ENCODE data around the gene BTBD9. TPM values are rescaled to one million over a fixed set of nuclear protein-coding genes. Genes with fewer than 3 reads are reported as not detected.

Gene BTBD9
- total RNA-seq, 1 donor from 2014 or later, result 10.3 TPM

GRCh38 chr6:38176797-38177751 is 462.7 kb downstream of the BTBD9 start:
- peaks cover 5% of the 10 kb centered on the region for H3K4me1 Mint-ChIP-seq (ENCODE audit: low read depth, unreplicated experiment)
- no peak overlapping the region for H3K27ac Mint-ChIP-seq (ENCODE audit: unreplicated experiment)
- Histone ChIP-seq H3K4me2 (ENCODE audit: low read length) (no peak overlapping the region), H3K27me3 (ENCODE audit: insufficient read depth, low read length) (no peaks in the 10 kb centered on the region), H3K9ac (ENCODE audit: low read length) (no peak overlapping the region), H3K4me1 (ENCODE audit: insufficient read depth, low read length) (no peaks in the 10 kb centered on the region), H3K27ac (ENCODE audit: low read depth, low read length) (no peak overlapping the region), H3K79me2 (ENCODE audit: insufficient read depth, low read length) (no peaks in the 10 kb centered on the region), H2AFZ (ENCODE audit: low read depth, low read length) (no peak overlapping the region), H4K20me1 (ENCODE audit: insufficient read depth, low read length) (no peaks in the 10 kb centered on the region), H3K36me3 (ENCODE audit: insufficient read depth, low read length) (no peaks in the 10 kb centered on the region), H3K9me3 (ENCODE audit: insufficient read depth, low read depth, low read length) (no peaks in the 10 kb centered on the region), H3K4me3 (ENCODE audit: insufficient read depth, low read depth, low read length) (no peak overlapping the region)
- H3K4me3 Mint-ChIP-seq (ENCODE audit: unreplicated experiment), result no peak overlapping the region
- no peaks in the 10 kb centered on the region for H3K27me3 Mint-ChIP-seq (ENCODE audit: low read depth, unreplicated experiment)
- TF ChIP-seq EZH2 (IDR thresholded peaks at IDR 0.05; ENCODE audit: insufficient read depth, low read length) (no peak), CTCF (IDR thresholded peaks at IDR 0.05; ENCODE audit: insufficient read depth, low read depth, low read length) (no peak)
- no peak for FAIRE-seq
- H3K9me3 Mint-ChIP-seq (ENCODE audit: unreplicated experiment), result no peaks in the 10 kb centered on the region
- H3K36me3 Mint-ChIP-seq (ENCODE audit: low read depth, unreplicated experiment), result peaks cover 7% of the 10 kb centered on the region
- no peak for DNase-seq (ENCODE audit: low read depth)

- no peak overlapping the region for H3K27ac ChIP-seq (ENCODE audit: low read depth, low read length)
- Mint-ChIP-seq H3K27ac (ENCODE audit: unreplicated experiment) (no peak overlapping the region), H3K4me3 (ENCODE audit: unreplicated experiment) (no peak overlapping the region), H3K36me3 (ENCODE audit: low read depth, unreplicated experiment) (peaks cover 7% of the 10 kb centered on the region), H3K4me1 (ENCODE audit: low read depth, unreplicated experiment) (peaks cover 8% of the 10 kb centered on the region), H3K9me3 (ENCODE audit: unreplicated experiment) (no peaks in the 10 kb centered on the region), H3K27me3 (ENCODE audit: low read depth, unreplicated experiment) (no peaks in the 10 kb centered on the region)
- no peak overlapping the region for H3K9ac ChIP-seq (ENCODE audit: low read length)
- DNase-seq (ENCODE audit: low read depth) (no peak), FAIRE-seq (no peak)
- H3K4me1 ChIP-seq (ENCODE audit: insufficient read depth, low read length), result no peaks in the 10 kb centered on the region
- H3K79me2 ChIP-seq (ENCODE audit: insufficient read depth, low read length), result no peaks in the 10 kb centered on the region
- no peak for TF ChIP-seq EZH2 (IDR thresholded peaks at IDR 0.05; ENCODE audit: insufficient read depth, low read length)
- no peak for TF ChIP-seq CTCF (IDR thresholded peaks at IDR 0.05; ENCODE audit: insufficient read depth, low read depth, low read length)
- no peak overlapping the region for H3K4me3 ChIP-seq (ENCODE audit: insufficient read depth, low read depth, low read length)
- H2AFZ ChIP-seq (ENCODE audit: low read depth, low read length), result no peak overlapping the region
- no peaks in the 10 kb centered on the region for H4K20me1 ChIP-seq (ENCODE audit: insufficient read depth, low read length)
- H3K36me3 ChIP-seq (ENCODE audit: insufficient read depth, low read length), result no peaks in the 10 kb centered on the region
- H3K4me2 ChIP-seq (ENCODE audit: low read length), result no peak overlapping the region
- no peaks in the 10 kb centered on the region for H3K27me3 ChIP-seq (ENCODE audit: insufficient read depth, low read length)
- no peaks in the 10 kb centered on the region for H3K9me3 ChIP-seq (ENCODE audit: insufficient read depth, low read depth, low read length)
Observed at GRCh38 chr6:38175786-38176185, 463.9 kb downstream of the BTBD9 start.
